ENCODE results near the gene CTRB1. TPM values are rescaled to one million over a fixed set of nuclear protein-coding genes. Genes with fewer than 3 reads are reported as not detected.

The CTRB1 gene
- total and polyA plus RNA-seq, 2 of the 8 experiments (the other 6 are each of a cell fraction or from before 2014, with no cell fraction given) = not detected

- TF ChIP-seq KDM1A (IDR thresholded peaks at IDR 0.05; ENCODE audit: borderline replicate concordance, low read length) = no peak
Observed at GRCh38 chr16:75250089-75250808, 31.5 kb downstream of the CTRB1 start (continued).
